ENCODE data around the gene PELI1.

The PELI1 gene

GRCh38 chr2:64144057-64145013, at the start of gene PELI1:
PELI1 (minus strand) TSS chr2:64144420; CDS start chr2:64108310, 36,110 bp downstream.
- Histone ChIP-seq H3K36me3 (ENCODE audit: insufficient read depth, low read depth, low read length) (0 out of 2 replicates have a peak, but pooled peaks cover 5% of the 10 kb centered on the region), H3K27ac (ENCODE audit: low read length) (no peak within 1 kb of the TSS), H3K4me1 (ENCODE audit: insufficient read depth, low read length) (peaks cover 18% of the 10 kb centered on the region), H3K9me3 (ENCODE audit: insufficient read depth, low read depth, low read length) (no peaks in the 10 kb centered on the region), H3K9ac (ENCODE audit: low read depth, low read length) (peak within 1 kb of the TSS; percentile 83), H3K4me3 (ENCODE audit: low read length) (peak within 1 kb of the TSS; percentile 95), H3K27me3 (ENCODE audit: insufficient read depth, low read length) (no peaks in the 10 kb centered on the region)

- Histone ChIP-seq H3K9me3 (ENCODE audit: insufficient read depth, low read depth, low read length) (no peaks in the 10 kb centered on the region), H3K27me3 (ENCODE audit: insufficient read depth, low read length) (no peaks in the 10 kb centered on the region), H3K27ac (ENCODE audit: low read length) (no peak overlapping the region), H3K4me3 (ENCODE audit: low read length) (no peak overlapping the region), H3K4me1 (ENCODE audit: insufficient read depth, low read length) (peaks cover 13% of the 10 kb centered on the region; the same call in 1 of the 2 replicates), H3K36me3 (ENCODE audit: insufficient read depth, low read depth, low read length) (no peaks in the 10 kb centered on the region), H3K9ac (ENCODE audit: low read depth, low read length) (no peak overlapping the region)
These were observed 49.3 kb upstream of the PELI1 start for GRCh38 chr2:64193491-64193890.

GRCh38 chr2:64192664-64193105, 48.5 kb upstream of the PELI1 start:
- Histone ChIP-seq H3K4me3 (ENCODE audit: low read length) (no peak overlapping the region), H3K27me3 (ENCODE audit: insufficient read depth, low read length) (no peaks in the 10 kb centered on the region), H3K27ac (ENCODE audit: low read length) (no peak overlapping the region), H3K9me3 (ENCODE audit: insufficient read depth, low read depth, low read length) (no peaks in the 10 kb centered on the region), H3K36me3 (ENCODE audit: insufficient read depth, low read depth, low read length) (no peaks in the 10 kb centered on the region), H3K4me1 (ENCODE audit: insufficient read depth, low read length) (peaks cover 19% of the 10 kb centered on the region), H3K9ac (ENCODE audit: low read depth, low read length) (no peak overlapping the region)

- Histone ChIP-seq H3K27ac (ENCODE audit: low read length) (no peak overlapping the region), H3K9ac (ENCODE audit: low read depth, low read length) (no peak overlapping the region), H3K9me3 (ENCODE audit: insufficient read depth, low read depth, low read length) (no peaks in the 10 kb centered on the region), H3K4me3 (ENCODE audit: low read length) (no peak overlapping the region), H3K27me3 (ENCODE audit: insufficient read depth, low read length) (no peaks in the 10 kb centered on the region), H3K4me1 (ENCODE audit: insufficient read depth, low read length) (peaks cover 23% of the 10 kb centered on the region), H3K36me3 (ENCODE audit: insufficient read depth, low read depth, low read length) (no peaks in the 10 kb centered on the region)
These were observed 47.9 kb upstream of the PELI1 start for GRCh38 chr2:64192125-64192479.

GRCh38 chr2:64189586-64189985, 45.4 kb upstream of the PELI1 start:
- H3K4me3 ChIP-seq (ENCODE audit: low read length): no peak overlapping the region
- H3K4me1 ChIP-seq (ENCODE audit: insufficient read depth, low read length): peaks cover 20% of the 10 kb centered on the region
- H3K9ac ChIP-seq (ENCODE audit: low read depth, low read length): no peak overlapping the region
- no peaks in the 10 kb centered on the region for H3K9me3 ChIP-seq (ENCODE audit: insufficient read depth, low read depth, low read length)
- no peaks in the 10 kb centered on the region for H3K27me3 ChIP-seq (ENCODE audit: insufficient read depth, low read length)
- H3K27ac ChIP-seq (ENCODE audit: low read length): no peak overlapping the region
- no peaks in the 10 kb centered on the region for H3K36me3 ChIP-seq (ENCODE audit: insufficient read depth, low read depth, low read length)

- peaks cover 20% of the 10 kb centered on the region for H3K4me1 ChIP-seq (ENCODE audit: insufficient read depth, low read length)
- no peak overlapping the region for H3K27ac ChIP-seq (ENCODE audit: low read length)
- H3K9ac ChIP-seq (ENCODE audit: low read depth, low read length): no peak overlapping the region
- H3K27me3 ChIP-seq (ENCODE audit: insufficient read depth, low read length): no peaks in the 10 kb centered on the region
- no peak overlapping the region for H3K4me3 ChIP-seq (ENCODE audit: low read length)
- H3K36me3 ChIP-seq (ENCODE audit: insufficient read depth, low read depth, low read length): no peaks in the 10 kb centered on the region
- no peaks in the 10 kb centered on the region for H3K9me3 ChIP-seq (ENCODE audit: insufficient read depth, low read depth, low read length)
These were observed 44.9 kb upstream of the PELI1 start for GRCh38 chr2:64189167-64189566.

GRCh38 chr2:64186699-64187605, 42.7 kb upstream of the PELI1 start:
- Histone ChIP-seq H3K27ac (ENCODE audit: low read length) (no peak overlapping the region), H3K36me3 (ENCODE audit: insufficient read depth, low read depth, low read length) (no peaks in the 10 kb centered on the region), H3K4me3 (ENCODE audit: low read length) (no peak overlapping the region), H3K27me3 (ENCODE audit: insufficient read depth, low read length) (no peaks in the 10 kb centered on the region), H3K4me1 (ENCODE audit: insufficient read depth, low read length) (peaks cover 16% of the 10 kb centered on the region), H3K9ac (ENCODE audit: low read depth, low read length) (no peak overlapping the region), H3K9me3 (ENCODE audit: insufficient read depth, low read depth, low read length) (no peaks in the 10 kb centered on the region)

- no peak overlapping the region for H3K4me3 ChIP-seq (ENCODE audit: low read length)
- no peaks in the 10 kb centered on the region for H3K9me3 ChIP-seq (ENCODE audit: insufficient read depth, low read depth, low read length)
- H3K27ac ChIP-seq (ENCODE audit: low read length): no peak overlapping the region
- no peaks in the 10 kb centered on the region for H3K4me1 ChIP-seq (ENCODE audit: insufficient read depth, low read length)
- H3K27me3 ChIP-seq (ENCODE audit: insufficient read depth, low read length): no peaks in the 10 kb centered on the region
- H3K36me3 ChIP-seq (ENCODE audit: insufficient read depth, low read depth, low read length): no peaks in the 10 kb centered on the region
- H3K9ac ChIP-seq (ENCODE audit: low read depth, low read length): no peak overlapping the region
These were observed 35.5 kb upstream of the PELI1 start for GRCh38 chr2:64179582-64180321.

GRCh38 chr2:64177315-64177714, 33.1 kb upstream of the PELI1 start:
- Histone ChIP-seq H3K27me3 (ENCODE audit: insufficient read depth, low read length) (no peaks in the 10 kb centered on the region), H3K9me3 (ENCODE audit: insufficient read depth, low read depth, low read length) (no peaks in the 10 kb centered on the region), H3K4me1 (ENCODE audit: insufficient read depth, low read length) (peaks cover 5% of the 10 kb centered on the region; the same call in 1 of the 2 replicates), H3K27ac (ENCODE audit: low read length) (no peak overlapping the region), H3K9ac (ENCODE audit: low read depth, low read length) (no peak overlapping the region), H3K4me3 (ENCODE audit: low read length) (no peak overlapping the region), H3K36me3 (ENCODE audit: insufficient read depth, low read depth, low read length) (no peaks in the 10 kb centered on the region)

- Histone ChIP-seq H3K4me3 (ENCODE audit: low read length) (no peak overlapping the region), H3K9ac (ENCODE audit: low read depth, low read length) (no peak overlapping the region), H3K36me3 (ENCODE audit: insufficient read depth, low read depth, low read length) (no peaks in the 10 kb centered on the region), H3K9me3 (ENCODE audit: insufficient read depth, low read depth, low read length) (no peaks in the 10 kb centered on the region), H3K27me3 (ENCODE audit: insufficient read depth, low read length) (no peaks in the 10 kb centered on the region), H3K27ac (ENCODE audit: low read length) (no peak overlapping the region), H3K4me1 (ENCODE audit: insufficient read depth, low read length) (peaks cover 5% of the 10 kb centered on the region; the same call in 1 of the 2 replicates)
These were observed 31.4 kb upstream of the PELI1 start for GRCh38 chr2:64175419-64176197.
